Smooth muscle cell of the pulmonary artery (primary cell): ENCODE measurements around the gene SLC4A7. TPM values are rescaled to one million over a fixed set of nuclear protein-coding genes. Genes with fewer than 3 reads are reported as not detected.

Experiments used
- total RNA-seq: library from RNA; depleted of rRNA; stranded (reverse); fragments of >200 nt; gene quantifications from 2 replicates; pipeline ENCODE4 v1.2.3, GENCODE V29; 2014

The SLC4A7 gene
- 180 and 203 TPM in 2 replicates for total RNA-seq

DNA sequence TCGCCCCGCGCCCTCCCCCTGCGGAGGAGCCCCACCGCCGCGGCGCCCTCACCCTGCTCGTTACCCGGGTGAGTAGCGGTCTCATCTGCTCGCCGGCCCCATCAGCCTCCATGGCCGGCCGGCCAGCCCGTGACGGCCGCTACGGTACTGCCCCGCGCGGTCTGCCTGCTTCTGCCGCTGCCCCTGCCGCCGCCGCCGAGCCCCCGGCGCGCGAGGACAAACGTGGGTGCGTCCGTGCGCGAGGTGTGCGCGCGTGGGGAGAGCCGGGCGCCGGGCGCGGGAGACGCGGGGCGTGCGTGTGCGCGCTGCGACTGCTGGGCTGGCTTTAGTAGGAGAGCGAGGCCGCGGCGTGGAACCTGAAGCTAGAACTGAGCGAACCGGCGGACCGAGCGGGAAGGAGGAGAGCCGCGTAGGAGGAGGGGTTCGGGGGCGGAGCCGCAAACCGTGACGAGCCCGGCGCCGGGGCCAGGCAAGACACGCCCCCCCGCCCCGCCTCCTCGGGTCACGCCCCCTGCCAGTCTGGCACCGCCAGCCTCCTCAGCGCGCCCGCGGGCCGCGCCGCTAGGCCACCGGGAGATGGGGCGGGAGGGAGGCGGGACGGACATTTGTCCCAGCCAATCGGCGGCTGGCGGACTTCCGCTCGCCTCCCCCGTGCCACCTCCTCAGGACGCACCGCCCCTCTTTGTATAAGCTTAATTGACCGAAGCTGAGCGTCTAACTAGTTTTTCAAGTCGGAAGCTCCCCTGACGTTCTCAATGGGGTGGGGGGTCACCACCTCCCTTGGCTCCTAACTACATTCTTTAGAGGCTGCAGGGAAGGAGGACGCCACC lies at the start of gene SLC4A7:
Gene SLC4A7, minus strand, starts transcription at position 370 of the 830 bp plus-strand sequence. Its CDS starts 258 bp downstream, at position 112.

DNA sequence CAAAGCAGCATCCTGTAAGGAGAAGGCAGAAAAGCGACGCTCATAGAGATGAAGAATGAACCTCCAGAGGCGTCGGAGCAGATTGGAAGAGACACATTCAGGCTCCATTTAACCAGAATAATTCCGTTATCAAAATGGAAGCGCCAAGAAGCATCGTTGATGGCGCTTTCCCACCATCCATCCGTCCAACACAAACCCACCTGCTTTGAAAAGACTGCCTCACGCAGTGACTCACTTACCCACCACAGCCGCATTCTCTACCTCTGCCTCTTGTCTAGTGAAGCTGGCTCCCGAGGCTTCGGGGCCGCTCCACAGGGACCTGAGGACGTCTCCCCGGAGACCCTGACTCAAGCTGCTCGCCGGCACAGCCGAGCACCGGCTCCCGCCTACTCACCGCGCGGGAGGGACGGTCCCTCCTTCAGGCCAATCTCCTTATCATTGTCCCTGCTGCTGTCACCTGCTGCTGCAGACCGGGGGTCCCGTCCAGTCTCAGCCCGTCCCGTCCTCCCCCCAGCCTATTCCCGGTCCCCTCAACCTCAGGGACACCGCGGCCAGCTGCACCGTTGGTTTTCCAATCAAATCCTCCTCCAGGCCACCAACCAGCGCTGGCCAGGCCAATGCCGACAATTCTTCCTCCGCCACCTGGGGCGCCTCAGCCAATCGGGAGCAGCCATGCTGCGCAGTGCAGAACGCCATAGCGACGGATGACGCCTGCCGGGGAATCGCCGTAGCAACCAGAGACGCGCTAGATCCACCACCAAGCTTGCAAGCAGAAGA lies 115.2 kb downstream of the SLC4A7 start, which contains the start of gene NEK10:
Gene NEK10, minus strand, starts transcription at position 553 of the 777 bp plus-strand sequence. CDS start 16,501 bp downstream, outside the sequence.

Other genes starting within 250 kb of the SLC4A7 start
- gene NEK10, start 115.0 kb downstream of the SLC4A7 start, total RNA-seq, result 13.0 and 16.2 TPM in 2 replicates
- gene EOMES, start 237.9 kb upstream of the SLC4A7 start, total RNA-seq, result not detected in 2 replicates